H1 (cell line): ENCODE data around the gene POLH. TPM values are rescaled to one million over a fixed set of nuclear protein-coding genes. Genes with fewer than 3 reads are reported as not detected.

Experiments used
- CTCF ChIA-PET: fragments of 300-600 bp; sonication (Branson Sonifier 250); formaldehyde crosslinking; loops from one replicate; lab custom pipeline; 2021; ENCODE audit not compliant: partially characterized antibody; lab: Charles Lee
- POLR2A ChIA-PET: fragments of 300-600 bp; sonication (Branson Sonifier 250); formaldehyde crosslinking; loops from one replicate; lab custom pipeline; 2021; ENCODE audit warnings: inconsistent platforms; ENCODE audit not compliant: partially characterized antibody; lab: Charles Lee
- DNase-seq, 2 experiments: peaks; one replicate each; pipeline versions ENCODE4 v3.0.0 to v3.0.0-alpha.2; 2010 to 2022; ENCODE audit warnings: low spot score in 2 of 2, low read depth in 1 of 2, mixed read lengths in 1 of 2
- FAIRE-seq: peaks from 2 replicates; lab custom pipeline; 2011; peaks lifted over from hg19 to GRCh38; lab: Jason Lieb, UNC
- H2AFZ ChIP-seq: 2 replicates; pipeline ENCODE4 v1.8.1; 2012; ENCODE audit warnings: low read length, inconsistent platforms
- H2AK5ac ChIP-seq: 2 replicates; pipeline ENCODE4 v1.6.1; 2013; ENCODE audit warnings: low read depth, low read length
- H2BK120ac ChIP-seq: replicated peaks from 2 replicates; pipeline ENCODE3; 2013; ENCODE audit warnings: low read depth, low read length, inconsistent platforms
- H2BK12ac ChIP-seq: 2 replicates; pipeline ENCODE4 v1.6.1; 2013; ENCODE audit warnings: low read depth, low read length
- H2BK15ac ChIP-seq: 2 replicates; pipeline ENCODE4 v1.6.1; 2013; ENCODE audit warnings: low read length
- H2BK20ac ChIP-seq: 2 replicates; pipeline ENCODE4 v1.6.1; 2013; ENCODE audit warnings: low read length
- H2BK5ac ChIP-seq: 2 replicates; pipeline ENCODE4 v1.6.1; 2013; ENCODE audit warnings: low read depth, low read length
- H3K14ac ChIP-seq: 2 replicates; pipeline ENCODE4 v1.6.1; 2013; ENCODE audit warnings: inconsistent platforms; ENCODE audit not compliant: insufficient read length
- H3K18ac ChIP-seq: 2 replicates; pipeline ENCODE4 v1.6.1; 2013; ENCODE audit warnings: low read length; ENCODE audit errors: extremely low read depth
- H3K23ac ChIP-seq: 2 replicates; pipeline ENCODE4 v1.6.1; 2013; ENCODE audit warnings: inconsistent platforms; ENCODE audit not compliant: insufficient read length
- H3K23me2 ChIP-seq: 2 replicates; pipeline ENCODE4 v1.6.1; 2013; ENCODE audit warnings: low read depth, low read length
- H3K27ac ChIP-seq: 2 replicates; pipeline ENCODE4 v1.6.1; 2011; ENCODE audit warnings: low read depth, low read length, inconsistent platforms
- H3K27me3 ChIP-seq, 4 experiments: replicated peaks in 1 of 4; 1 replicate in 1 of 4; 2 replicates in 3 of 4; pipeline versions ENCODE4 v1.6.1 to v1.8.1; 2011 to 2013; ENCODE audit warnings: low read length in 3 of 4, mild to moderate bottlenecking in 3 of 4, inconsistent platforms in 2 of 4, mixed read lengths in 2 of 4, moderate library complexity in 1 of 4; ENCODE audit not compliant: control insufficient read depth in 3 of 4, insufficient read depth in 3 of 4; ENCODE audit errors: extremely low read depth in 1 of 4
- H3K36me3 ChIP-seq, 4 experiments: 2 replicates each; pipeline versions ENCODE4 v1.6.1 to v1.8.1; 2011 to 2013; ENCODE audit warnings: mild to moderate bottlenecking in 4 of 4, low read length in 3 of 4, moderate library complexity in 2 of 4, control low read depth in 1 of 4, inconsistent platforms in 1 of 4; ENCODE audit not compliant: insufficient read depth in 4 of 4, control insufficient read depth in 2 of 4
- H3K4ac ChIP-seq: replicated peaks from 2 replicates; pipeline ENCODE3; 2013; ENCODE audit warnings: low read length, low read depth, mixed read lengths, inconsistent platforms; ENCODE audit not compliant: insufficient read length
- H3K4me1 ChIP-seq, 4 experiments: replicated peaks in 1 of 4; 1 replicate in 1 of 4; 2 replicates in 3 of 4; pipeline versions ENCODE4 v1.6.1 to v1.8.1; 2011 to 2013; ENCODE audit warnings: low read length in 3 of 4, inconsistent platforms in 2 of 4, mixed read lengths in 1 of 4; ENCODE audit not compliant: insufficient read depth in 4 of 4, control insufficient read depth in 3 of 4
- H3K4me2 ChIP-seq, 2 experiments: 2 replicates each; pipeline versions ENCODE4 v1.6.1 to v1.8.1; 2011 to 2013; ENCODE audit warnings: low read depth in 2 of 2, low read length in 2 of 2, control low read depth in 1 of 2, inconsistent platforms in 1 of 2, mild to moderate bottlenecking in 1 of 2; ENCODE audit not compliant: insufficient read depth in 1 of 2
- H3K4me3 ChIP-seq, 4 experiments: fragments of 200-600, 300-600 bp in 1 of 4; sonication (generic), shearing (Covaris generic), sonication (Bioruptor Twin) in 1 of 4; 2 replicates each; pipeline versions ENCODE4 v1.5.1 to v1.8.1; 2011 to 2016; ENCODE audit warnings: low read length in 4 of 4, low read depth in 3 of 4, control low read depth in 2 of 4, inconsistent platforms in 2 of 4, mild to moderate bottlenecking in 2 of 4, mixed read lengths in 1 of 4, moderate library complexity in 1 of 4; ENCODE audit not compliant: insufficient read depth in 2 of 4; ENCODE audit errors: extremely low read depth in 1 of 4
- H3K56ac ChIP-seq: replicated peaks from 2 replicates; pipeline ENCODE3; 2013; ENCODE audit warnings: low read depth, mild to moderate bottlenecking, mixed read lengths, low read length, inconsistent platforms; ENCODE audit not compliant: insufficient read length
- H3K79me1 ChIP-seq: 2 replicates; pipeline ENCODE4 v1.6.1; 2013; ENCODE audit warnings: low read depth, low read length, control low read depth
- H3K79me2 ChIP-seq, 2 experiments: 2 replicates each; pipeline versions ENCODE4 v1.6.1 to v1.8.1; 2012 to 2013; ENCODE audit warnings: low read length in 2 of 2, mild to moderate bottlenecking in 2 of 2, inconsistent platforms in 1 of 2; ENCODE audit not compliant: insufficient read depth in 2 of 2, control insufficient read depth in 1 of 2
- H3K9ac ChIP-seq, 4 experiments: replicated peaks in 1 of 4; 1 replicate in 1 of 4; 2 replicates in 3 of 4; pipeline versions ENCODE4 v1.6.1 to v1.8.1; 2011 to 2013; ENCODE audit warnings: low read depth in 3 of 4, low read length in 3 of 4, control low read depth in 2 of 4, mild to moderate bottlenecking in 2 of 4, moderate library complexity in 2 of 4, inconsistent platforms in 1 of 4; ENCODE audit errors: extremely low read depth in 1 of 4
- H3K9me3 ChIP-seq, 2 experiments: 2 replicates each; pipeline versions ENCODE4 v1.6.1 to v1.8.1; 2012 to 2013; ENCODE audit warnings: mild to moderate bottlenecking in 2 of 2, moderate library complexity in 2 of 2, control low read depth in 1 of 2, inconsistent platforms in 1 of 2, low read depth in 1 of 2, low read length in 1 of 2, mixed read lengths in 1 of 2; ENCODE audit not compliant: insufficient read depth in 2 of 2
- H4K20me1 ChIP-seq, 2 experiments: replicated peaks in 1 of 2; 2 replicates each; pipeline versions ENCODE3 to v1.8.1; 2011 to 2013; ENCODE audit warnings: inconsistent platforms in 2 of 2, low read length in 2 of 2, mild to moderate bottlenecking in 1 of 2; ENCODE audit not compliant: insufficient read depth in 2 of 2, control insufficient read depth in 1 of 2
- H4K5ac ChIP-seq: 2 replicates; pipeline ENCODE4 v1.6.1; 2013; ENCODE audit warnings: low read length, low read depth, mixed read lengths, inconsistent platforms; ENCODE audit not compliant: insufficient read length
- H4K8ac ChIP-seq: 2 replicates; pipeline ENCODE4 v1.8.0; 2013; ENCODE audit warnings: mild to moderate bottlenecking, moderate library complexity, low read length, inconsistent platforms; ENCODE audit not compliant: insufficient read depth; ENCODE audit errors: extremely low read depth
- H4K91ac ChIP-seq: replicated peaks from 2 replicates; pipeline ENCODE3; 2013; ENCODE audit warnings: low read length, mixed read lengths, inconsistent platforms; ENCODE audit not compliant: insufficient read length
- CBX8 ChIP-seq: fragments of 300-800, 300-1000 bp; sonication (generic); IDR thresholded peaks from 2 replicates; pipeline ENCODE4 v1.7.1; 2016; ENCODE audit warnings: low read depth, low read length, borderline replicate concordance
- CHD2 ChIP-seq: IDR thresholded peaks from 2 replicates; pipeline ENCODE4 v1.6.1; 2012; ENCODE audit warnings: low read length, improper control_type of control experiment
- FOSL1 ChIP-seq: IDR thresholded peaks from 2 replicates; pipeline ENCODE4 v1.6.1; 2011; ENCODE audit warnings: mild to moderate bottlenecking, low read depth, low read length, moderate library complexity; ENCODE audit not compliant: insufficient read depth
- GABPA ChIP-seq: IDR thresholded peaks from 2 replicates; pipeline ENCODE4 v1.6.1; 2011; ENCODE audit warnings: mild to moderate bottlenecking, low read length, moderate library complexity, borderline replicate concordance; ENCODE audit not compliant: insufficient read depth
- KDM5A ChIP-seq: fragments of 200-600 bp; IDR thresholded peaks from 2 replicates; pipeline ENCODE4 v1.7.1; 2012; ENCODE audit warnings: mild to moderate bottlenecking, low read length, inconsistent platforms, mixed read lengths
- NANOG ChIP-seq: IDR thresholded peaks from 2 replicates; pipeline ENCODE4 v1.6.1; 2011; ENCODE audit warnings: low read length, low read depth, mild to moderate bottlenecking, inconsistent platforms; ENCODE audit not compliant: insufficient read depth, poor library complexity, severe bottlenecking
- RBBP5 ChIP-seq: IDR thresholded peaks from 2 replicates; pipeline ENCODE4 v1.7.1; 2012; ENCODE audit warnings: low read depth, mild to moderate bottlenecking, inconsistent platforms, low read length, moderate library complexity, borderline replicate concordance
- SRF ChIP-seq: IDR thresholded peaks from 2 replicates; pipeline ENCODE4 v1.6.1; 2011; ENCODE audit warnings: mild to moderate bottlenecking, low read depth, low read length, moderate library complexity
- TBP ChIP-seq: IDR thresholded peaks from 2 replicates; pipeline ENCODE4 v1.6.1; 2011; ENCODE audit warnings: low read depth, low read length, improper control_type of control experiment
- ZNF274 ChIP-seq: IDR thresholded peaks from 2 replicates; pipeline ENCODE4 v1.7.0; 2012; ENCODE audit warnings: low read length, borderline replicate concordance; ENCODE audit errors: extremely low read depth
- WGBS, 2 experiments: shearing (Covaris generic) in 1 of 2; methylation state at CpG; one replicate each; pipeline versions ENCODE4 v1.1.6 to v1.1.7; 2013 to 2015; ENCODE audit warnings: low lambda C conversion rate in 2 of 2, mixed read lengths in 2 of 2, inconsistent platforms in 1 of 2, low coverage in 1 of 2, missing lambda C conversion rate in 1 of 2; ENCODE audit not compliant: insufficient replicate concordance in 2 of 2, insufficient coverage in 1 of 2, insufficient read length in 1 of 2; ENCODE audit errors: extremely low coverage in 1 of 2, missing lambda C conversion rate in 1 of 2; 5-methylcytosine and 5-hydroxymethylcytosine counted together
- polyA plus RNA-seq, 7 experiments: library from polyadenylated mRNA; depleted of rRNA in 3 of 7; stranded (reverse) in 5 of 7; unstranded in 2 of 7; fragments of >200 nt in 5 of 7; fragments of 200-250 nt in 2 of 7; gene quantifications; 1 replicate in 5 of 7; 2 replicates in 1 of 7; 4 replicates in 1 of 7; pipeline versions ENCODE4 v1.2.1 to v1.2.3, GENCODE V29; 2011 to 2013; ENCODE audit warnings: missing spikeins in 2 of 7, mixed read lengths in 2 of 7
- total RNA-seq: library from RNA; stranded (reverse); fragmentation: NEBNext Ultra II Directional; extraction: Animal tissue kit (Norgen Biotek cat#: 25700); gene quantifications from 2 replicates; pipeline ENCODE4 v1.2.1, GENCODE V29; 2021

The POLH gene
- total and polyA plus RNA-seq, 2 of the 8 experiments (the other 6 are each of a cell fraction or from before 2014, with no cell fraction given), result 5.8 to 12.4 TPM

- H3K4me3 ChIP-seq, result no peak overlapping the region
These were observed 34.1 kb upstream of the POLH start for GRCh38 chr6:43541774-43542471.

More at GRCh38 chr6:43541774-43542471, 34.1 kb upstream of the POLH start:
- Histone ChIP-seq H2AK5ac (no peak overlapping the region), H3K27ac (no peak overlapping the region), H4K5ac (no peak overlapping the region), H2BK15ac (no peak overlapping the region)
- no peak for TF ChIP-seq KDM5A
- no peak for TF ChIP-seq CBX8
- no peak for TF ChIP-seq RBBP5
- TF ChIP-seq GABPA, result no peak
- no peak for TF ChIP-seq CHD2
- no peak for TF ChIP-seq SRF
- TF ChIP-seq FOSL1, result no peak
- no peak for TF ChIP-seq ZNF274
- TF ChIP-seq TBP, result no peak
- TF ChIP-seq NANOG, result no peak
- TF ChIP-seq, all 59 proteins: peak for 0
- Histone ChIP-seq H2BK20ac (no peak overlapping the region), H3K9me3 (no peaks in the 10 kb centered on the region), H4K8ac (no peak overlapping the region), H2BK120ac (no peak overlapping the region), H3K4me1 (no peaks in the 10 kb centered on the region), H4K20me1 (peaks cover 0 to 5% of the 10 kb centered on the region in 2 experiments), H2AFZ (no peak overlapping the region), H3K23me2 (no peaks in the 10 kb centered on the region), H3K36me3 (peaks cover 15 to 76% (median 50%) of the 10 kb centered on the region in 4 experiments), H3K4ac (no peak overlapping the region), H2BK5ac (no peak overlapping the region), H4K91ac (no peak overlapping the region), H3K9ac (no peak overlapping the region), H3K79me2 (no peaks in the 10 kb centered on the region), H3K23ac (no peak overlapping the region), H3K18ac (no peak overlapping the region), H3K56ac (no peak overlapping the region), H3K14ac (no peak overlapping the region), H3K27me3 (no peaks in the 10 kb centered on the region; a peak in 1 of 7 replicates), H2BK12ac (no peak overlapping the region), H3K4me2 (no peak overlapping the region), H3K79me1 (no peaks in the 10 kb centered on the region)
- DNase-seq (no peak), FAIRE-seq (no peak)
- POLR2A ChIA-PET, result interaction anchor here (1.7 kb wide), 1 partner anchor 9 kb away, joined by 12 read pairs; no protein-coding TSS in a partner anchor
- 91% methylated on average over 8 of the region's 8 CpGs; no CpG with 5 or more reads in 1 of the 2 experiments for WGBS, 2 experiments
- CTCF ChIA-PET, result interaction anchor here (0.7 kb wide), 1 partner anchor 171 kb away, joined by 4 read pairs; no protein-coding TSS in a partner anchor
